K562 (cell line): ENCODE measurements around the gene BIVM. TPM values are rescaled to one million over a fixed set of nuclear protein-coding genes. Genes with fewer than 3 reads are reported as not detected.
A peak's percentile ranks its signal among the peaks of the same experiment; 100 is the strongest.

Experiments
- ATF6 ChIP-seq: sonication (generic); formaldehyde crosslinking; IDR thresholded peaks from 2 replicates; pipeline ENCODE4 v1.4.0; 2020; ENCODE audit warnings: mild to moderate bottlenecking, missing genetic modification reagents
- BCOR ChIP-seq: fragments of 450-650 bp; IDR thresholded peaks from 2 replicates; pipeline ENCODE4 v1.6.1; 2016
- DMBX1 ChIP-seq: fragments of 250-450 bp; sonication (Bioruptor Pico); IDR thresholded peaks from 2 replicates; pipeline ENCODE4 v1.8.0; 2022; ENCODE audit warnings: inconsistent platforms, mild to moderate bottlenecking, moderate library complexity, borderline replicate concordance
- FOXJ2 ChIP-seq: fragments of 200-800 bp; sonication (Bioruptor generic); IDR thresholded peaks from 2 replicates; pipeline ENCODE4 v1.6.1; 2016; ENCODE audit warnings: missing genetic modification characterization, missing compliant biosample characterization
- NCOA6 ChIP-seq: fragments of 450-650 bp; IDR thresholded peaks from 2 replicates; pipeline ENCODE4 v1.6.1; 2017; ENCODE audit warnings: mild to moderate bottlenecking
- NELFE ChIP-seq: IDR thresholded peaks from 2 replicates; pipeline ENCODE4 v1.6.1; 2011; ENCODE audit warnings: mild to moderate bottlenecking; ENCODE audit not compliant: insufficient read depth, insufficient read length
- NFYB ChIP-seq: IDR thresholded peaks from 2 replicates; pipeline ENCODE4 v1.6.1; 2011; ENCODE audit warnings: mild to moderate bottlenecking, moderate library complexity; ENCODE audit not compliant: insufficient read length; ENCODE audit errors: extremely low read depth
- RAD21 ChIP-seq, 2 experiments: fragments of 250-450 bp in 1 of 2; fragments of 450-650 bp in 1 of 2; sonication (Bioruptor Pico) in 1 of 2; formaldehyde crosslinking in 1 of 2; IDR thresholded peaks in 1 of 2; conservative IDR thresholded peaks in 1 of 2; 2 replicates each; pipeline versions ENCODE4 v1.4.0 to v1.8.0; 2020 to 2022; ENCODE audit warnings: mild to moderate bottlenecking in 2 of 2, moderate library complexity in 1 of 2
- RBBP5 ChIP-seq: fragments of 200-600 bp; sonication (generic); IDR thresholded peaks from 2 replicates; pipeline ENCODE4 v1.6.1; 2012; ENCODE audit warnings: borderline replicate concordance, mild to moderate bottlenecking, low read length, control low read depth, inconsistent platforms; ENCODE audit not compliant: insufficient read depth, poor library complexity, severe bottlenecking
- RBM22 ChIP-seq: fragments of 200-400 bp; formaldehyde crosslinking; IDR thresholded peaks from 2 replicates; pipeline ENCODE4 v1.6.1; 2018; ENCODE audit warnings: low read length, low read depth; ENCODE audit not compliant: poor library complexity, severe bottlenecking
- SMARCA4 ChIP-seq: fragments of 450-650 bp; IDR thresholded peaks from 2 replicates; pipeline ENCODE4 v1.6.1; 2016
- TAF15 ChIP-seq: fragments of 200-400 bp; formaldehyde crosslinking; IDR thresholded peaks from 2 replicates; pipeline ENCODE4 v1.6.1; 2017; ENCODE audit warnings: mild to moderate bottlenecking, low read depth, low read length, moderate library complexity
- YBX1 ChIP-seq: fragments of 450-650 bp; IDR thresholded peaks from 2 replicates; pipeline ENCODE4 v1.7.1; 2016; ENCODE audit warnings: mild to moderate bottlenecking
- ZNF253 ChIP-seq: fragments of 250-450 bp; sonication (Bioruptor Pico); conservative IDR thresholded peaks from 2 replicates; pipeline ENCODE4 v1.6.1; 2021; ENCODE audit warnings: mild to moderate bottlenecking
- ZNF324 ChIP-seq: fragments of 250-450 bp; sonication (Bioruptor Pico); IDR thresholded peaks from 2 replicates; pipeline ENCODE4 v1.4.0; 2020; ENCODE audit warnings: mild to moderate bottlenecking
- ZNF354B ChIP-seq: fragments of 250-450 bp; sonication (Bioruptor Pico); IDR thresholded peaks from 2 replicates; pipeline ENCODE4 v1.4.0; 2020
- ZNF695 ChIP-seq: fragments of 450-650 bp; formaldehyde crosslinking; IDR thresholded peaks from 2 replicates; pipeline ENCODE4 v1.4.0; 2020; ENCODE audit warnings: mild to moderate bottlenecking, moderate library complexity
- ZNF76 ChIP-seq: fragments of 250-450 bp; sonication (Bioruptor Pico); IDR thresholded peaks from 2 replicates; pipeline ENCODE4 v1.4.0; 2020; ENCODE audit warnings: mild to moderate bottlenecking, moderate library complexity, borderline replicate concordance
- polyA plus RNA-seq, 8 experiments: library from polyadenylated mRNA; depleted of rRNA in 4 of 8; stranded (reverse) in 5 of 8; unstranded in 3 of 8; fragments of >200 nt; fragmentation: Nextera tagmentation in 2 of 8; fragmentation: Illumina TruSeq in 1 of 8; extraction: Ambion mirVana in 2 of 8; extraction: Trizol in 1 of 8; gene quantifications; 2 replicates each; pipeline versions ENCODE4 v1.2.1 to v1.2.3, GENCODE V29; 2011 to 2014; ENCODE audit warnings: inconsistent platforms in 1 of 8, missing spikeins in 1 of 8
- total RNA-seq, 7 experiments: library from RNA; depleted of rRNA in 6 of 7; stranded (reverse); fragments of >200 nt in 6 of 7; fragmentation: Illumina TruSeq in 2 of 7; extraction: Trizol in 2 of 7; gene quantifications; 2 replicates each; pipeline versions ENCODE4 v1.2.1 to v1.2.3, GENCODE V29; 2011 to 2021; ENCODE audit warnings: low replicate concordance in 1 of 7
- TF ChIP-seq, protein P1 (sequence below): fragments of 250-450 bp; sonication (Bioruptor Pico); IDR thresholded peaks from 2 replicates; pipeline ENCODE4 v1.4.0; 2020
- TF ChIP-seq, protein P2 (sequence below), 2 experiments: fragments of 250-450 bp in 1 of 2; fragments of 450-650 bp in 1 of 2; sonication (Bioruptor Pico) in 1 of 2; IDR thresholded peaks; 2 replicates each; pipeline versions ENCODE4 v1.6.1 to v1.8.0; 2016 to 2021; ENCODE audit warnings: mild to moderate bottlenecking in 2 of 2, moderate library complexity in 2 of 2, missing compliant biosample characterization in 1 of 2, missing genetic modification characterization in 1 of 2
- TF ChIP-seq, protein P3 (sequence below), 2 experiments: IDR thresholded peaks; 2 replicates each; pipeline ENCODE4 v1.6.1; 2011; ENCODE audit warnings: borderline replicate concordance in 1 of 2, control low read depth in 1 of 2, low read depth in 1 of 2, low read length in 1 of 2, mild to moderate bottlenecking in 1 of 2, mixed read lengths in 1 of 2, moderate library complexity in 1 of 2; ENCODE audit not compliant: insufficient read depth in 1 of 2, insufficient read length in 1 of 2, poor library complexity in 1 of 2, severe bottlenecking in 1 of 2; ENCODE audit errors: extremely low read depth in 1 of 2

BIVM gene
- total and polyA plus RNA-seq, 9 of the 15 experiments (the other 6 are each of a cell fraction or from before 2014, with no cell fraction given): 3.6 to 23.1 (median 16.8) TPM

DNA sequence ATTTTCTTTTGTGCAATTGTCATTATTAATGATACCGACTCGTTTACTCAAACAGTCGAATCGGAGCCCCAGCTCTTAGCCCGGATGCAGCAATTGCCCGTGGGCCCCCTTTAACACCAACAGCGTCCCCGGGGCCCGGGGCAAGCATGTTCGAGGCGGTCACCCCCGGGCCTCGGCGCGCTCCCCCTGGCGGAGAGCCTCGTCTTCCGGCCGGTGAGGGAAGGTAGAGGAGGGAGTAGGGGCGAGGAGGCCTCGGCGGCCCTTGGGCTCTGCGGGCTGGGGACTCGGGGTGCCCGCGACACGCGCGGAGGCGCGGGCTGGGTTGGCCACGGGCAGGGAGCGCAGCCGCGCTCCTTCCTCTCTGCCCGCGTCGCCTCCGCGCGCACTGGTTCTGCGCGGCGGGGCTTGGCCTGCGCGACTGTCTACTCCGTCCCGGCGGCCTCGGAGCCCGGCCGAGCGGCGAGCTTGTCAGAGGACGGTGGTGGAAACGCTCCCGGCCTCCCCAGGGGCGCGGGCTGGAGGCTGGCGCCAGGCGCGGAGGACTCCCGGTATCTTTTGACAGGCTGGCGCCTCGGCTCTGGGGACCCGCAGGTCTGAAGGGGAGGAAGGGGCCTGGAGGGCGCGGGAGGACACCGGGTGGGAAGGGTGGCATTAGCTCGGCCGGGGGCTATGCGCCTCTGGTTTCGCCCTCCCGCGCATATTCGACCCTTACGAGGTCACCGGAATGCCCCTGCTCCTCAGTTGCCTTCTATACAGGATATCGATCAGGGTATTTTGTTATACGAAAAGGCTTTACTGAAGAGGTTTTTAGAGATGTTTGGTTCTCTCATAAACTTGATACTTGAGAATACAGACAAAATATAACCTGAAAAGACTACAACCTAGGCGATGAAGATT is 1.5 kb downstream of the BIVM start (continued):
- no peak for TF ChIP-seq ZNF354B
- no peak for TF ChIP-seq FOXJ2 (tag)
- no peak for TF ChIP-seq ZNF695 (CRISPR knock-in tag)
- no peak for TF ChIP-seq ZNF253 (CRISPR knock-in tag)
- TF ChIP-seq ZNF324 (CRISPR knock-in tag): no peak
- TF ChIP-seq RBM22: peak; percentile 62
- TF ChIP-seq BCOR: no peak
- no peak for TF ChIP-seq ATF6
- no peak for TF ChIP-seq YBX1
- TF ChIP-seq NELFE: no peak
- TF ChIP-seq SMARCA4: 0 out of 2 replicates have a peak, but pooled peaks have one; percentile 1
- TF ChIP-seq, protein P1, sequence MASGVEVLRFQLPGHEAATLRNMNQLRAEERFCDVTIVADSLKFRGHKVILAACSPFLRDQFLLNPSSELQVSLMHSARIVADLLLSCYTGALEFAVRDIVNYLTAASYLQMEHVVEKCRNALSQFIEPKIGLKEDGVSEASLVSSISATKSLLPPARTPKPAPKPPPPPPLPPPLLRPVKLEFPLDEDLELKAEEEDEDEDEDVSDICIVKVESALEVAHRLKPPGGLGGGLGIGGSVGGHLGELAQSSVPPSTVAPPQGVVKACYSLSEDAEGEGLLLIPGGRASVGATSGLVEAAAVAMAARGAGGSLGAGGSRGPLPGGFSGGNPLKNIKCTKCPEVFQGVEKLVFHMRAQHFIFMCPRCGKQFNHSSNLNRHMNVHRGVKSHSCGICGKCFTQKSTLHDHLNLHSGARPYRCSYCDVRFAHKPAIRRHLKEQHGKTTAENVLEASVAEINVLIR (CRISPR knock-in tag): no peak
- peak; percentile 21 to 31; a peak in 2 of 4 replicates for TF ChIP-seq RAD21 (CRISPR knock-in tag; conservative IDR thresholded peaks at IDR 0.05 in 1 of 2, IDR thresholded peaks at IDR 0.05 in 1 of 2)
- TF ChIP-seq DMBX1: no peak
- TF ChIP-seq, protein P2, sequence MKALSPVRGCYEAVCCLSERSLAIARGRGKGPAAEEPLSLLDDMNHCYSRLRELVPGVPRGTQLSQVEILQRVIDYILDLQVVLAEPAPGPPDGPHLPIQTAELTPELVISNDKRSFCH (CRISPR knock-in tag; IDR thresholded peaks at IDR 0.05): no peak
- TF ChIP-seq, protein P2 (tag; IDR thresholded peaks at IDR 0.05): no peak
- TF ChIP-seq TAF15: no peak
- TF ChIP-seq, protein P3, sequence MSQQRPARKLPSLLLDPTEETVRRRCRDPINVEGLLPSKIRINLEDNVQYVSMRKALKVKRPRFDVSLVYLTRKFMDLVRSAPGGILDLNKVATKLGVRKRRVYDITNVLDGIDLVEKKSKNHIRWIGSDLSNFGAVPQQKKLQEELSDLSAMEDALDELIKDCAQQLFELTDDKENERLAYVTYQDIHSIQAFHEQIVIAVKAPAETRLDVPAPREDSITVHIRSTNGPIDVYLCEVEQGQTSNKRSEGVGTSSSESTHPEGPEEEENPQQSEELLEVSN (IDR thresholded peaks at IDR 0.05; ENCODE audit: borderline replicate concordance in 1 of 2, extremely low read depth in 1 of 2, insufficient read depth in 1 of 2, insufficient read length in 1 of 2, low read depth in 1 of 2, low read length in 1 of 2, poor library complexity in 1 of 2, severe bottlenecking in 1 of 2): peak; percentile 6 to 76
- TF ChIP-seq RBBP5: peak; percentile 89
- TF ChIP-seq NCOA6: no peak; the same call in 1 of the 2 replicates
- no peak for TF ChIP-seq NFYB
- TF ChIP-seq ZNF76 (CRISPR knock-in tag): no peak
